MM.1S (cell line): ENCODE results near the gene TNFRSF13B.

Experiments
- EZH2 ChIP-seq: fragments of 300-600 bp; sonication (generic); optimal IDR thresholded peaks from 2 replicates; pipeline ENCODE3; 2017; ENCODE audit warnings: low read depth, mild to moderate bottlenecking, antibody characterized with exemption, low read length, mixed read lengths
- TF ChIP-seq, protein P1 (sequence below): fragments of 300-600 bp; sonication (generic); IDR thresholded peaks from 2 replicates; pipeline ENCODE4 v1.5.1; 2016; ENCODE audit warnings: antibody characterized with exemption, low read length, mixed read lengths

DNA sequence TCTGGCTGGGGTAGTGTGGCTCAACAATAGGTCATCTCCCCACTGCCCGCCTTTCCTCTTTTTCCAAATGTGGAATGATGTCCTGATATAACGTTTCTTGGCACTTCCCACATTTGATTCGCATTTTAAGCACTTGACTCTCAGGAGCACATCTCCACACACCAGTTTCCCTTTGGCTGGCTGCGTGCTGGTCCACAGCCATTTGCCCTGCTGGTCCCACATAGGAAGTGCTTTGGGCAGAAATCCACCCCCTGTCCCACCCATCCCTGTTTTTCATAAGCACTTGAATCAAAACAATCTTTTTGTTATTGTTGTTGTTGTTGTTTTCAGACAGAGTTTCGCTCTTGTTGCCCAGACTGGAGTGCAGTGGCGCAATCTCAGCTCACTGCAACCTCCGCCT lies 24.0 kb upstream of the TNFRSF13B start:
- TF ChIP-seq EZH2 = no peak
- TF ChIP-seq, protein P1, sequence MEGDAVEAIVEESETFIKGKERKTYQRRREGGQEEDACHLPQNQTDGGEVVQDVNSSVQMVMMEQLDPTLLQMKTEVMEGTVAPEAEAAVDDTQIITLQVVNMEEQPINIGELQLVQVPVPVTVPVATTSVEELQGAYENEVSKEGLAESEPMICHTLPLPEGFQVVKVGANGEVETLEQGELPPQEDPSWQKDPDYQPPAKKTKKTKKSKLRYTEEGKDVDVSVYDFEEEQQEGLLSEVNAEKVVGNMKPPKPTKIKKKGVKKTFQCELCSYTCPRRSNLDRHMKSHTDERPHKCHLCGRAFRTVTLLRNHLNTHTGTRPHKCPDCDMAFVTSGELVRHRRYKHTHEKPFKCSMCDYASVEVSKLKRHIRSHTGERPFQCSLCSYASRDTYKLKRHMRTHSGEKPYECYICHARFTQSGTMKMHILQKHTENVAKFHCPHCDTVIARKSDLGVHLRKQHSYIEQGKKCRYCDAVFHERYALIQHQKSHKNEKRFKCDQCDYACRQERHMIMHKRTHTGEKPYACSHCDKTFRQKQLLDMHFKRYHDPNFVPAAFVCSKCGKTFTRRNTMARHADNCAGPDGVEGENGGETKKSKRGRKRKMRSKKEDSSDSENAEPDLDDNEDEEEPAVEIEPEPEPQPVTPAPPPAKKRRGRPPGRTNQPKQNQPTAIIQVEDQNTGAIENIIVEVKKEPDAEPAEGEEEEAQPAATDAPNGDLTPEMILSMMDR = no peak
